GM12891 (cell line): ENCODE measurements around the gene PABPN1L.

ENCODE experiments used
- POLR2A ChIP-seq: IDR thresholded peaks from 2 replicates; pipeline ENCODE4 v1.6.1; 2011; ENCODE audit warnings: low read depth, low read length, control low read depth
- POLR2AphosphoS5 ChIP-seq: IDR thresholded peaks from 2 replicates; pipeline ENCODE4 v1.6.1; 2011; ENCODE audit warnings: low read depth, low read length, control low read depth
- POU2F2 ChIP-seq: IDR thresholded peaks from 2 replicates; pipeline ENCODE4 v1.6.1; 2011; ENCODE audit warnings: low read depth, mild to moderate bottlenecking, control low read depth, low read length, moderate library complexity
- SPI1 ChIP-seq: IDR thresholded peaks from 2 replicates; pipeline ENCODE4 v1.6.1; 2011; ENCODE audit warnings: low read depth, low read length, control low read depth
- TAF1 ChIP-seq: IDR thresholded peaks from 2 replicates; pipeline ENCODE4 v1.6.1; 2011; ENCODE audit warnings: low read depth, low read length, control low read depth

- TF ChIP-seq POLR2A (no peak), POLR2AphosphoS5 (no peak), POU2F2 (no peak), SPI1 (no peak), TAF1 (no peak)
These were observed 11.3 kb upstream of the PABPN1L start for GRCh38 chr16:88877564-88878289.
